ENCODE measurements around the gene ANKRD45.

GRCh38 chr1:173661763-173662162, 7.9 kb downstream of the ANKRD45 start:
- no peak for TF ChIP-seq CTCF (IDR thresholded peaks at IDR 0.05; ENCODE audit: low read depth, low read length, poor library complexity, severe bottlenecking)
- no peak for TF ChIP-seq EZH2phosphoT487 (IDR thresholded peaks at IDR 0.05; ENCODE audit: borderline replicate concordance, low read length)
